ENCODE measurements around the gene MUC20.
"Not testable (repeated sequence)": the region's sequence is repeated elsewhere in the genome, so short reads cannot be mapped to it uniquely, and the experiment has no call there.

- TF ChIP-seq, protein P1, sequence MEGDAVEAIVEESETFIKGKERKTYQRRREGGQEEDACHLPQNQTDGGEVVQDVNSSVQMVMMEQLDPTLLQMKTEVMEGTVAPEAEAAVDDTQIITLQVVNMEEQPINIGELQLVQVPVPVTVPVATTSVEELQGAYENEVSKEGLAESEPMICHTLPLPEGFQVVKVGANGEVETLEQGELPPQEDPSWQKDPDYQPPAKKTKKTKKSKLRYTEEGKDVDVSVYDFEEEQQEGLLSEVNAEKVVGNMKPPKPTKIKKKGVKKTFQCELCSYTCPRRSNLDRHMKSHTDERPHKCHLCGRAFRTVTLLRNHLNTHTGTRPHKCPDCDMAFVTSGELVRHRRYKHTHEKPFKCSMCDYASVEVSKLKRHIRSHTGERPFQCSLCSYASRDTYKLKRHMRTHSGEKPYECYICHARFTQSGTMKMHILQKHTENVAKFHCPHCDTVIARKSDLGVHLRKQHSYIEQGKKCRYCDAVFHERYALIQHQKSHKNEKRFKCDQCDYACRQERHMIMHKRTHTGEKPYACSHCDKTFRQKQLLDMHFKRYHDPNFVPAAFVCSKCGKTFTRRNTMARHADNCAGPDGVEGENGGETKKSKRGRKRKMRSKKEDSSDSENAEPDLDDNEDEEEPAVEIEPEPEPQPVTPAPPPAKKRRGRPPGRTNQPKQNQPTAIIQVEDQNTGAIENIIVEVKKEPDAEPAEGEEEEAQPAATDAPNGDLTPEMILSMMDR (IDR thresholded peaks at IDR 0.05 in 4 of 5, conservative IDR thresholded peaks at IDR 0.05 in 1 of 5): not testable (repeated sequence)
- TF ChIP-seq POLR2A (IDR thresholded peaks at IDR 0.05): not testable (repeated sequence)
Observed at GRCh38 chr3:195722139-195722995, 1.6 kb downstream of the MUC20 start.

Data from gastrocnemius medialis (tissue), 4 donors.